Measurements from ENCODE around the gene TNRC18.

GRCh38 chr7:5470167-5470532 is 46.5 kb upstream of the TNRC18 start:
- TF ChIP-seq EGR1 (IDR thresholded peaks at IDR 0.05) (no peak), USF1 (IDR thresholded peaks at IDR 0.05) (no peak), REST (IDR thresholded peaks at IDR 0.05; ENCODE audit: low read depth) (no peak)

Measured in Ishikawa (cell line).